ENCODE measurements around the gene LTB4R2.

GRCh38 chr14:24361326-24361725, 51.4 kb downstream of the LTB4R2 start:
- no peak for TF ChIP-seq PATZ1 (CRISPR knock-in tag; IDR thresholded peaks at IDR 0.05; ENCODE audit: borderline replicate concordance)
- no peak for TF ChIP-seq ZFP3 (CRISPR knock-in tag; IDR thresholded peaks at IDR 0.05)
- no peak for TF ChIP-seq ZC3H10 (CRISPR knock-in tag; IDR thresholded peaks at IDR 0.05)
- no peak for TF ChIP-seq ZNF8 (CRISPR knock-in tag; IDR thresholded peaks at IDR 0.05)
- TF ChIP-seq CREB5 (CRISPR knock-in tag; IDR thresholded peaks at IDR 0.05; ENCODE audit: low read depth): no peak
- no peak for TF ChIP-seq ZNF565 (CRISPR knock-in tag; conservative IDR thresholded peaks at IDR 0.05; ENCODE audit: low read depth)
- no peak for TF ChIP-seq TCF4 (CRISPR knock-in tag; IDR thresholded peaks at IDR 0.05; ENCODE audit: borderline replicate concordance)
